ENCODE results near the gene ERV3-1.
"Not testable (repeated sequence)": the region's sequence is repeated elsewhere in the genome, so short reads cannot be mapped to it uniquely, and the experiment has no call there.

GRCh38 chr7:64948774-64949173, 57.7 kb downstream of the ERV3-1 start:
- not testable (repeated sequence) for TF ChIP-seq CTCF, POLR2AphosphoS5, POLR2A (IDR thresholded peaks at IDR 0.05)

Measured in prostate gland (tissue), 2 donors.